Limb (tissue), 2 donors: ENCODE measurements around the gene UBL3.
A peak's percentile ranks its signal among the peaks of the same experiment; 100 is the strongest.

Experiments
- DNase-seq, 2 donors: peaks; one replicate each; pipeline ENCODE4 v3.0.0-alpha.2; 2016; ENCODE audit errors: extremely low spot score in 2 of 2

UBL3 gene

GRCh38 chr13:29760544-29760943 lies 89.9 kb downstream of the UBL3 start:
- no peak for DNase-seq

DNA sequence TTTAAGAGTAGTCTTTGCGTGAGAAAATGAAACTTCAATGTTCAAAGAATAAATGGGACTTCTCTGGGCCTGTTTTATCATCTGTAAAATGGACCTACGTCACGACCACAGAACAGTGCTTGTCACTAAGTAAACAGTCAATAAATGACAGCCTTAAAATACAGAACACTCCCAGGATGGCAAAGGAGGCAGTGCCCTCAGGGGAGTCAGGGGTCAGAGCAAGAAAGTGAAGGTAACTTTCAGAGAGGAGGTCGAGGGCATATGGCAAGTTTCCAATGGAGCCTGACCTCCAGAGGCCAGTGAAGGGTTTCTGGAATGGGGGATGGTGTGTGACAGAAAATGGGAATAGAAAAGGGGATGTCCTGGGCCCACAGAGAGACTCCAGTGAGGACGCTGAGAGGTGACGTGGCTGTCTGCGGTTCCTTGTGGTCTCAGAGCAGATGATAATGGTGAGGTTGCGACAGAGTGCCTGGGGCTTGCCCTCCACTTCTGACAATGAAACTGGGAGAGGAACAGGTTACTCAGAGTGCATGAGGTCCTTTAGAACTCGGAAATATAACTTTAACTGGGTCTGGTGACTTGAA lies 91.8 kb downstream of the UBL3 start:
- no peak for DNase-seq

DNA sequence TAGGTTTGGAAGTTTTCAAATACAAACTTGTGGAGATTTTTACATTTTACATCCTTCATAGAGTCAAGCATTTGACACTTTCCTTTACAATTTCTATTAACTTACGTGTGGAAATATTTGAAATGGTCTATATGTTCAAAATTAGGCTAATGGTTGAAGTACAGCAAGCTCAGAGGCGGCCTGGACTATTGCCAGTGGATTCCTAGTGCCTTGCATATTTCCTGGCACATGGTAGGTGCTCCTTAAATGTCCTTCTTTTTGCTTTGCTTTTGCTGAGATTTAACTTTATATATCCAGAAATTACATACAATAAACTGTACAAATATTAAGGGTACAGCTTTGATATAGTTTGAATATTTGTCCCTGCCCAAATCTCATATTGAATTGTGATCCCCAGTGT lies 93.9 kb downstream of the UBL3 start:
- DNase-seq: no peak

DNA sequence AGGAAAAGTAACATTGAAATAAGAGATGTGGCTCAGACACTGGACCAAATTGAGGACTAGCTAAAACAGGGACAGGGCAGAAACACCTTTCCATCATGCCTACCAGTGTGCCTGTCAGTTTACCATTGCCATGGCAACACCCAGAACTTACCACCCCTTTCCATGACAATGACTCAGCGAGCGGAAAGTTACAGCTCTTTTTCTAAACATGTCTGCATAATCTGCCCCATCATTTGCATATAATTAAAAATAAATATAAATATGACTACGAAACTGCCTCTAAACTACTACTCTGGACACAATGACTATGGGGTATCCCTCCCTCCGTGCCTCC lies 96.0 kb downstream of the UBL3 start:
- no peak for DNase-seq

DNA sequence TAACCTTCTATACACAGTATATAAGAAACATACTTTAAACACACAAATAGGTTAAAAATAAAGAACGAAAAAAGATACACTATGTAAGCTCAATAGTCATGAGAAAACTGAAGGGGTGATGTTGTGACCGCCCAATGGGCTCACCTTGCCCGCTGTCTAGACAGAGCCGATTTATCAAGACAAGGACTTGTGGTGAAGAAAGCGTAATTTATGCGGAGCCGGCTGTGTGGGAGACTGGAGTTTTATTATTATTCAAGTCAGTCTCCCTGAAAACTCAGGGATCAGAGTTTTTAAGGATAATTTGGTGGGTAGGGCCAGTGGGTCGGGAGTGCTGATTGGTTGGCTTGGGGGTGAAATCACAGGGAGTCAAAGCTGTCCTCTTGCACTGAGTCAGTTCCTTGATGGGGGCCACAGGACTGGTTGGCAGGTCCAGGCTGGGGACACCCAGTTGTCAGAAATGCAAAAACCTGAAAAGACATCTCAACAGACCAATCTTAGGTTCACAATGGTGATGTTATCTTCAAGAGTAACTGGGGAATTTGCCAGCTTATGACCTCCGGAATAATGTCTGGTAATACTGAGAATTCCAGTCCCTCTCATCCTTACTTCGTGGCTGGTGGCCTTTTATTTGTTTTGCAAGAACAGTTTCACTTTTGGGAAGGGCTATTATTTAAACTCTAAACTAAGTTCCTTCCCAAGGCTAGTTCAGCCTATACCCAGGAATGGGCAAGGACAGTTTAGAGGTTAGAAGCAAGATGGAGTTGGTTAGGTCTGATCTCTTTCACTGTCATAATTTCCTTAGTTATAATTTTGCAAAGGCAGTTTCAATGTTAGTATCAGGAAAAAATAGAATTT lies 96.6 kb downstream of the UBL3 start:
- no peak for DNase-seq

DNA sequence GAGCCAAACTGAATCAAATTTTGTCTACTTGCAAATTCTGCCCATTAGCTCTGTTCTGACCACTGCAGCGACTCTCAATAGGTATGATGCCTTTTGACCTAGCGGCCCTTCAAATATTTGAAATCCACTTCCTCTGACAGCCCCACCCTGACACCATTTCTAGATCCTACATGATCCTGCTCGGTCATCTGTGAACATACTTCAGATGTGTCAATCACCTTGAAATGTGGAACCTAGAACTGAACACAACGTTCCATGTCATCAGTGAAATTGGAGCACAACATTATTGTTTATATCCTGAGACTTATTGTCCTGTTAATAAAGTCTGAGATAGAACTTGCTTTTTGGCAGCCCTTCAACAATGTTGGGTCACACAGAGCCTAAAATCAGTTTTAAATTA lies 98.2 kb downstream of the UBL3 start:
- DNase-seq: no peak

DNA sequence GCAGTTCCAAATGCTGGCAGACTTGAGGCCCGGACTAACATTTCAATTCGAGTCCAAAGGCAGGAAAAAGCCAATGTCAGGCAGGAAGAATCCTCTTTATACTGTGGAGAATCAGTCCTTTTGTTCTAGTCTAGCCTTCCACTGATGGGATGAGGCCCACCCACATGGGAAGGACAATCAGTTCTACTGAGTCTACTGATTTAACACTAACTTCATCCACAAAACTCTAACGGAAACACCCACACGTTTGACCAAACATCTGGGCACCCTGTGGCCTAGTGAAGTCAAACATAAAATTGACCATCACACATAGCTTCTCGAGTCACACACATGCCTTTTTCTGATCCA lies 100.3 kb downstream of the UBL3 start:
- DNase-seq: no peak

GRCh38 chr13:29749401-29750182 lies 100.8 kb downstream of the UBL3 start:
- DNase-seq: no peak

- DNase-seq: no peak
Observed at GRCh38 chr13:29748097-29748496, 102.3 kb downstream of the UBL3 start.

DNA sequence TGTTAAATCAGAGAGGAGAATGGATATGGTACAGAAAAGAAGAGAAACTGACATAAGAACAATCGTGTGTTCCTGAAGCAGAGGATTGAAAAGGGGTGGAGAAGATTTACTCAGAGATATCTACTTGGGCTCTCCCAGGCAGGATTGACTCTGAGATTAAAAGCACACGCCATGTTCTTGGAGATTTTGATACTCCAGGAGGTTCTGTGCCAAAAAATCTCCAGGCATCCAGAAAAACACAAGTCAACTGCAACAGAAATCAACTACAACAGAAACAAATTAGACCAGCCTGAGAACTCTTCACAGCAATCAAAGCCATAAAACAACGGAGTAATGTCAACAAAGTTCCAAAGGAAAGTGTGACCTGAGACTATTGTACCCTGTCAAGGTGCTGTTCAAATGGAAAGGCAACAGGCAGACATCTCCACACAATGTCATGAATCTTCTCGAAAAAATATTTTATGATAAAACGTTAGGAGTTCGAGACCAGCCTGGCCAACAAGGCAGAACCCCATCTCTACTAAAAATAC lies 104.2 kb downstream of the UBL3 start:
- DNase-seq: no peak

DNA sequence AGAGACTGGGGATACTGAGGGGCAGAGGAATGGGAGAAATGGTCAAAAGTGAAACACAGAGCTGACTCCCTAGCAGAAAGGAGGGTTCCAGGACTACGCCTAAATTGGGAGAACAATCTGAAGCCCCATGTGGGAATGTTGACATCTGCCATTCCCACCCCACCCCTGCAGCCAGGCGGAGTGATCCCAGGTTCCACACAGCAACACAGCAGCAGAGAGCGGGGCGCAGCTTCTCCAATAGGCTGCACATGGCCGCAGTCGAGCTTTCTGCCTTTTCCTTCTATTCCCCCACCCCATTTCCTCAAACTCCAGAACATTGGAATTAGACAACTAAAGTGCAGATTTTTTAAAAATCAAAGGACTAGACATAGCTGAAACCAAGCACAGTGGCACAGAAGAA lies 104.7 kb downstream of the UBL3 start:
- DNase-seq: no peak

GRCh38 chr13:29743201-29743786 lies 107.1 kb downstream of the UBL3 start:
- DNase-seq: peak; percentile 59 to 73

GRCh38 chr13:29740961-29741360 lies 109.5 kb downstream of the UBL3 start:
- DNase-seq: no peak

DNA sequence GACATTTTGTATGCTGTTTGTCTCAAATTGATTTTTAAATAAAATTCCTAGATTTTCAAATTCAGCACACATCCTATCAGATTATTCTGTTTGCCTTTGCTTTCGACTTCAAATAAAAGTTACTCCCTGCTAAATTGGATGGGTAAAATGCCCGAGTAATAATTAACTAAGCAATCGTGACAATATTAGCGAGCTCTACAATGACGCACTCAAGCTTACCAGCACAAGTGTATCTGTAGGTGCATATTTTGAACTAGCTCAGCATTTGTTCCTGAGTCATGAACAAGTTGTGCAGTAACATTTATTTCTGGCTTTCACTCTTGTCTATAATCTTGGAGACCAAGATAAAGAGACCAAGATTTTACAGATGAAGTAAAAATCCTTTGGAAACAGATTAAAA lies 113.4 kb downstream of the UBL3 start:
- DNase-seq: no peak

- DNase-seq: no peak
Observed at GRCh38 chr13:29733147-29733611, 117.2 kb downstream of the UBL3 start.

DNA sequence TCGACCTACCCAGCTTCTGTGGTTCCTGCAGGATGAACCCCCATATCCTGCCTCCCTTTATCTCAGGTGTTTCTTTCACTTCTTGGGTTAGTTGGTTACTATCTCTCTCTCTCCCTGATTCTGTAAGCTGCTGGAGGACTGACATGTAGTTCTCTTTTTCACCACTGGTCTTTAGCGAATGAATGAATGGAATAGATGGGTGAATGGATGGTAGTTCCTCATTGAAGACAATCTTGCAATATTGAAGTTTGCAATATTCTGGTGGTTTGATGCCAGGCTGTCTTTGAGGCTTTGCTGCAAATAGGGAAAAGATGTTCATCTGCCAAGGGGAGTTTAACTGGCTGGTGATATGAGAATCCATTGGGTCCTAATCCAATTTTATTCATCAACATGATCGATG lies 120.2 kb downstream of the UBL3 start:
- DNase-seq: no peak

DNA sequence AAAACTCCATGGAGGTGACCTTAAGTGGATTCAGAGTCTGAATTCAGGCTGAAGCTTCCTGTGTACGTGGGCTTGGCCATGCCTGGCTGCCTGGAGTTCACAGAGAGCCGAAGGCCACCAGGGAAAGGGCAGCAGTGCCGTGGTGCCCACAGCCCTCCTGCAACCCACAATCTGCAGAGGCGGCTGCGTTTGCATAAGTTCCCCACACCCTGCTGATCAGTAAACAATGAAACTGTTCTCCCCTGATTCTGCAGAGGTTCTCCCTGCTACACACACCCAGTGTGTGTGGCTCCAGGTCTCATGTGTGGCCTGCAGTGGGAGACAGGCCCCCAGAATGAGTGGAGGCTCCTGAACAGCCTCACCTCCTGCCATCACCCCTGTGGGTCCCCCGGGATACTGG lies 128.0 kb downstream of the UBL3 start:
- no peak for DNase-seq

DNA sequence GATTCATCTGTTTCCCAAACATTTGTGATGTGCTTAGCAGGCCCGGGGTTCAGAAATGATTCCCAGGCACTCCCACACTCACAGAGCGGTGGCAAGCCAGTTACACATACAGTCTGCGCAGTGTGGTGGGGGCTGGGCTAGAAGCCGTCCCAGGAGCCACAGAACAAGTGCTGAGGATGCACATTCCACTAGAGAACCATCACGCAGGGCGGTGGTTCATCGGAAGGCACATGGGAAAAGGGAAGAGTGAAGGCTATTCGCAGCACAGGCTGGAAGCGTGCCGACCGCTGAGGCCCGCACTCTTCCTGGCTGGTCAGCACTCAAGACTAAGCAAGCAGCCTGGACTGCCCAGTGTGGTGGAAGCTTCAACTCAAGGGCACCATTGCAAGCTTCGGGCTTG lies 128.7 kb downstream of the UBL3 start:
- DNase-seq: no peak

DNA sequence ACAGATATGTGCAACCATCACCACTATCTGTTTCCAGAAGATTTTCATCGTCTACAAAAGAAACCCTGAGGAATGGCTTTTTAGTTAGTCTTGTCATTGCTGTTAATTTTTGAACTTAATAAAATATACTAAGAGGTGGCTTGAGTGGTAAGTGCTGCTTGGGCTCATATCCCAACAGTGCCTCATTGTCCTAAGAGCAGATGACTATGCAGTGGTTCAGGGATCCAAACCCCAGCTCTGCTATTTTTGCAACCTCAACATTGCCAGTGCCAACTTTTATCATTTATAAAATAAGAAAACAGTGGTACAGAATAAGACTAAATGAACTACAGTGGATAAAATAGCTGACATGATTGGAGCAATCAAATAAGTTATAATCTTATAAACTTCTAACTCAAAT lies 131.7 kb downstream of the UBL3 start:
- DNase-seq: no peak

DNA sequence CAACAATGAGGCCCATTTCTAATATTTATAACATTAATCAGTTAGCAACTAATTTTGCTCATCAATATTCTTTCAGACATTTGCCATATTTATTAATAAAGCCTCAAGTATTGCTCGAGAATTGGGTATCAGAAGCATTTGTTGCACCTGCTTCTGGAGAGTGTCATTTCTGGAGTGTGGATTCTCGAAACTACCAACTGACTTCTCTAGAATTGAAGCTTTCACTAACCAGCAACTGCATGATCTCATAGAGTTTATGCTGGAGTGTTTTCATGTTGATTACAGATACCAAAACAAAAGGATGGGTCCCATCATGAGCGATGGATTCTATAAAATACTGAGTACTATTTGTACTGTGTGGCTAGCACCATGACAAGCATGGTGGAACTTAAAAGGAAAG lies 133.9 kb downstream of the UBL3 start:
- DNase-seq: no peak
